ENCODE data around the gene TTF2. TPM values are rescaled to one million over a fixed set of nuclear protein-coding genes. Genes with fewer than 3 reads are reported as not detected.

TTF2 gene
- total and polyA plus RNA-seq, 9 donors = 7.5 to 15.3 (median 11.0) TPM

GRCh38 chr1:117084231-117084630 is 24.1 kb downstream of the TTF2 start:
- Histone ChIP-seq H3K36me3 (ENCODE audit: control insufficient read depth, insufficient read depth, low read length) (peaks cover 37% of the 10 kb centered on the region), H3K4me1 (ENCODE audit: control insufficient read depth, insufficient read depth, low read length) (no peaks in the 10 kb centered on the region), H3K27ac (ENCODE audit: low read length) (no peak overlapping the region), H3K9me3 (replicated peaks; ENCODE audit: control insufficient read depth, low read depth, low read length) (no peaks in the 10 kb centered on the region), H3K27me3 (ENCODE audit: control insufficient read depth, insufficient read depth, low read length) (no peaks in the 10 kb centered on the region), H3K4me3 (ENCODE audit: low read length) (no peak overlapping the region)
- no peak for DNase-seq
- 100% methylated on average over 3 of the region's 6 CpGs for WGBS (ENCODE audit: insufficient coverage)

- H3K36me3 ChIP-seq (ENCODE audit: control insufficient read depth, insufficient read depth, low read length) = peaks cover 21% of the 10 kb centered on the region
- no peak overlapping the region for H3K27ac ChIP-seq (ENCODE audit: low read length)
- DNase-seq = no peak
- no peak overlapping the region for H3K4me3 ChIP-seq (ENCODE audit: low read length)
- no peaks in the 10 kb centered on the region for H3K27me3 ChIP-seq (ENCODE audit: control insufficient read depth, insufficient read depth, low read length)
- no peaks in the 10 kb centered on the region for H3K9me3 ChIP-seq (replicated peaks; ENCODE audit: control insufficient read depth, low read depth, low read length)
- peaks cover 1% of the 10 kb centered on the region for H3K4me1 ChIP-seq (ENCODE audit: control insufficient read depth, insufficient read depth, low read length)
- 90% methylated on average over 2 of the region's 6 CpGs for WGBS (ENCODE audit: insufficient coverage)
Measured at GRCh38 chr1:117087686-117088085, 27.6 kb downstream of the TTF2 start.

GRCh38 chr1:117089996-117090395 is 29.9 kb downstream of the TTF2 start:
- WGBS (ENCODE audit: insufficient coverage) = 63% methylated on average over 1 of the region's 2 CpGs

GRCh38 chr1:117092594-117092993 is 32.5 kb downstream of the TTF2 start:
- DNase-seq = no peak
- 68% methylated on average over 5 of the region's 5 CpGs for WGBS (ENCODE audit: insufficient coverage)
- Histone ChIP-seq H3K9me3 (replicated peaks; ENCODE audit: control insufficient read depth, low read depth, low read length) (no peaks in the 10 kb centered on the region), H3K4me1 (ENCODE audit: control insufficient read depth, insufficient read depth, low read length) (peaks cover 12% of the 10 kb centered on the region), H3K4me3 (ENCODE audit: low read length) (no peak overlapping the region), H3K27ac (ENCODE audit: low read length) (peak overlapping the region; percentile 35), H3K36me3 (ENCODE audit: control insufficient read depth, insufficient read depth, low read length) (peaks cover 11% of the 10 kb centered on the region), H3K27me3 (ENCODE audit: control insufficient read depth, insufficient read depth, low read length) (no peaks in the 10 kb centered on the region)

More at GRCh38 chr1:117089996-117090395, 29.9 kb downstream of the TTF2 start:
- no peak overlapping the region for H3K27ac ChIP-seq (ENCODE audit: low read length)
- H3K4me1 ChIP-seq (ENCODE audit: control insufficient read depth, insufficient read depth, low read length) = peaks cover 12% of the 10 kb centered on the region
- H3K36me3 ChIP-seq (ENCODE audit: control insufficient read depth, insufficient read depth, low read length) = peaks cover 9% of the 10 kb centered on the region
- no peaks in the 10 kb centered on the region for H3K9me3 ChIP-seq (replicated peaks; ENCODE audit: control insufficient read depth, low read depth, low read length)
- H3K4me3 ChIP-seq (ENCODE audit: low read length) = no peak overlapping the region
- H3K27me3 ChIP-seq (ENCODE audit: control insufficient read depth, insufficient read depth, low read length) = no peaks in the 10 kb centered on the region
- no peak for DNase-seq

- peaks cover 14% of the 10 kb centered on the region for H3K36me3 ChIP-seq (ENCODE audit: control insufficient read depth, insufficient read depth, low read length)
- peak; percentile 87 for DNase-seq
- WGBS (ENCODE audit: insufficient coverage) = 33% methylated on average over 3 of the region's 7 CpGs
- no peaks in the 10 kb centered on the region for H3K9me3 ChIP-seq (replicated peaks; ENCODE audit: control insufficient read depth, low read depth, low read length)
- no peaks in the 10 kb centered on the region for H3K27me3 ChIP-seq (ENCODE audit: control insufficient read depth, insufficient read depth, low read length)
- H3K4me3 ChIP-seq (ENCODE audit: low read length) = no peak overlapping the region
- peaks cover 12% of the 10 kb centered on the region for H3K4me1 ChIP-seq (ENCODE audit: control insufficient read depth, insufficient read depth, low read length)
- peak overlapping the region; percentile 38 for H3K27ac ChIP-seq (ENCODE audit: low read length)
Measured at GRCh38 chr1:117093091-117093534, 33.0 kb downstream of the TTF2 start.

- no peak overlapping the region for H3K4me3 ChIP-seq (ENCODE audit: low read length)
- no peaks in the 10 kb centered on the region for H3K9me3 ChIP-seq (replicated peaks; ENCODE audit: control insufficient read depth, low read depth, low read length)
- WGBS (ENCODE audit: insufficient coverage) = 84% methylated on average over 5 of the region's 6 CpGs
- no peak for DNase-seq
- peaks cover 12% of the 10 kb centered on the region for H3K4me1 ChIP-seq (ENCODE audit: control insufficient read depth, insufficient read depth, low read length)
- H3K27ac ChIP-seq (ENCODE audit: low read length) = peak overlapping the region; percentile 38
- no peaks in the 10 kb centered on the region for H3K27me3 ChIP-seq (ENCODE audit: control insufficient read depth, insufficient read depth, low read length)
- peaks cover 14% of the 10 kb centered on the region for H3K36me3 ChIP-seq (ENCODE audit: control insufficient read depth, insufficient read depth, low read length)
Measured at GRCh38 chr1:117093870-117094621, 33.9 kb downstream of the TTF2 start.

GRCh38 chr1:117094841-117095604 is 34.9 kb downstream of the TTF2 start:
- 68% methylated on average over 4 of the region's 7 CpGs for WGBS (ENCODE audit: insufficient coverage)
- H3K9me3 ChIP-seq (replicated peaks; ENCODE audit: control insufficient read depth, low read depth, low read length) = no peaks in the 10 kb centered on the region
- H3K36me3 ChIP-seq (ENCODE audit: control insufficient read depth, insufficient read depth, low read length) = peaks cover 14% of the 10 kb centered on the region
- no peak overlapping the region for H3K4me3 ChIP-seq (ENCODE audit: low read length)
- peak; percentile 47 for DNase-seq
- H3K27me3 ChIP-seq (ENCODE audit: control insufficient read depth, insufficient read depth, low read length) = no peaks in the 10 kb centered on the region
- H3K27ac ChIP-seq (ENCODE audit: low read length) = no peak overlapping the region
- peaks cover 12% of the 10 kb centered on the region for H3K4me1 ChIP-seq (ENCODE audit: control insufficient read depth, insufficient read depth, low read length)

- H3K27ac ChIP-seq (ENCODE audit: low read length) = no peak overlapping the region
- H3K36me3 ChIP-seq (ENCODE audit: control insufficient read depth, insufficient read depth, low read length) = peaks cover 19% of the 10 kb centered on the region
- no peak overlapping the region for H3K4me3 ChIP-seq (ENCODE audit: low read length)
- H3K9me3 ChIP-seq (replicated peaks; ENCODE audit: control insufficient read depth, low read depth, low read length) = no peaks in the 10 kb centered on the region
- no peak for DNase-seq
- 89% methylated on average over 3 of the region's 3 CpGs for WGBS (ENCODE audit: insufficient coverage)
- H3K4me1 ChIP-seq (ENCODE audit: control insufficient read depth, insufficient read depth, low read length) = peaks cover 12% of the 10 kb centered on the region
- no peaks in the 10 kb centered on the region for H3K27me3 ChIP-seq (ENCODE audit: control insufficient read depth, insufficient read depth, low read length)
Measured at GRCh38 chr1:117096951-117097408, 36.9 kb downstream of the TTF2 start.

GRCh38 chr1:117097443-117097842 is 37.3 kb downstream of the TTF2 start:
- Histone ChIP-seq H3K27me3 (ENCODE audit: control insufficient read depth, insufficient read depth, low read length) (no peaks in the 10 kb centered on the region), H3K36me3 (ENCODE audit: control insufficient read depth, insufficient read depth, low read length) (peaks cover 21% of the 10 kb centered on the region)

GRCh38 chr1:117098287-117098890 is 38.3 kb downstream of the TTF2 start:
- H3K4me1 ChIP-seq (ENCODE audit: control insufficient read depth, insufficient read depth, low read length) = peaks cover 7% of the 10 kb centered on the region
- DNase-seq = no peak
- H3K27me3 ChIP-seq (ENCODE audit: control insufficient read depth, insufficient read depth, low read length) = no peaks in the 10 kb centered on the region
- WGBS (ENCODE audit: insufficient coverage) = no CpG with 5 or more reads among the region's 4 CpGs
- no peaks in the 10 kb centered on the region for H3K9me3 ChIP-seq (replicated peaks; ENCODE audit: control insufficient read depth, low read depth, low read length)
- peaks cover 25% of the 10 kb centered on the region for H3K36me3 ChIP-seq (ENCODE audit: control insufficient read depth, insufficient read depth, low read length)
- H3K4me3 ChIP-seq (ENCODE audit: low read length) = no peak overlapping the region
- no peak overlapping the region for H3K27ac ChIP-seq (ENCODE audit: low read length)

More at GRCh38 chr1:117097443-117097842, 37.3 kb downstream of the TTF2 start:
- Histone ChIP-seq H3K9me3 (replicated peaks; ENCODE audit: control insufficient read depth, low read depth, low read length) (no peaks in the 10 kb centered on the region), H3K4me1 (ENCODE audit: control insufficient read depth, insufficient read depth, low read length) (peaks cover 12% of the 10 kb centered on the region), H3K27ac (ENCODE audit: low read length) (no peak overlapping the region), H3K4me3 (ENCODE audit: low read length) (no peak overlapping the region)
- DNase-seq = no peak
- 100% methylated on average over 1 of the region's 4 CpGs for WGBS (ENCODE audit: insufficient coverage)

Data from muscle of leg (tissue), 11 donors.